ENCODE data around the gene STMN1.

DNA sequence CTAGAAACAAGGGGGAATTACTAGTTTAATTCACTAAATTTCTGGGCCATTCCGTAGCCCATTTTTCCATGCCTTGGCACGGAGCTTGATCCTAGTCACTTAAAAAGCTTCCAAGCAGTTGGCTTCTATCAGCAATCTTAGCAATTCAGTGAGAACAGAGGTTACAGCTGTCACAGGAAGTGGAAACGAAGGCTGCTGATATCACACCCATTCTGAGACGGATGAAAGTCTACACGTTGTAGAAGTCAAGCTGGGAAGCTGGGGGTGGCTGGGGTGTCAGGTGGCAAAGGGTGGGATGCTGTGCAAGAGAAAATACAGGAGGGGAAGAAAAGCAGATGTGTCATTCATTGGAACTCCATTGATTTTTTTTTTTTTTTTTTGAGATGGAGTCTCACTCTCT, 11.8 kb upstream of the STMN1 start:
- no peak for TF ChIP-seq POLR2AphosphoS5 (IDR thresholded peaks at IDR 0.05; ENCODE audit: low read depth, low read length)
- TF ChIP-seq POLR2A (IDR thresholded peaks at IDR 0.05; ENCODE audit: low read depth, low read length): no peak
- no peak for TF ChIP-seq SPI1 (IDR thresholded peaks at IDR 0.05; ENCODE audit: low read depth, low read length)
- TF ChIP-seq TAF1 (IDR thresholded peaks at IDR 0.05; ENCODE audit: low read depth, low read length): no peak
- no peak for TF ChIP-seq POU2F2 (IDR thresholded peaks at IDR 0.05; ENCODE audit: low read depth, low read length)
